Upper lobe of left lung (tissue), 4 donors: ENCODE measurements around the gene RILPL2.

Experiments used
- EP300 ChIP-seq, 4 donors: sonication (generic); formaldehyde crosslinking; IDR thresholded peaks; one replicate each; pipeline ENCODE4 v1.5.1; 2017; ENCODE audit warnings: antibody characterized with exemption in 4 of 4, control low read depth in 2 of 4
- POLR2A ChIP-seq, 4 donors: fragments of 450-650 bp; IDR thresholded peaks; one replicate each; pipeline ENCODE4 v1.5.1; 2016 to 2017; ENCODE audit warnings: antibody characterized with exemption in 4 of 4, mild to moderate bottlenecking in 2 of 4
- POLR2AphosphoS5 ChIP-seq, 2 donors: sonication (generic); formaldehyde crosslinking; IDR thresholded peaks; one replicate each; pipeline ENCODE4 v1.5.1; 2017; ENCODE audit warnings: antibody characterized with exemption in 2 of 2
- TF ChIP-seq, protein P1 (sequence below), 6 experiments: fragments of 450-650 bp in 4 of 6; fragments of 200-600 bp in 2 of 6; sonication (generic) in 2 of 6; IDR thresholded peaks; one replicate each; pipeline ENCODE4 v1.5.1; 2016 to 2019; ENCODE audit warnings: antibody characterized with exemption in 6 of 6

GRCh38 chr12:123390498-123391426 lies 45.7 kb downstream of the RILPL2 start:
- TF ChIP-seq, protein P1, sequence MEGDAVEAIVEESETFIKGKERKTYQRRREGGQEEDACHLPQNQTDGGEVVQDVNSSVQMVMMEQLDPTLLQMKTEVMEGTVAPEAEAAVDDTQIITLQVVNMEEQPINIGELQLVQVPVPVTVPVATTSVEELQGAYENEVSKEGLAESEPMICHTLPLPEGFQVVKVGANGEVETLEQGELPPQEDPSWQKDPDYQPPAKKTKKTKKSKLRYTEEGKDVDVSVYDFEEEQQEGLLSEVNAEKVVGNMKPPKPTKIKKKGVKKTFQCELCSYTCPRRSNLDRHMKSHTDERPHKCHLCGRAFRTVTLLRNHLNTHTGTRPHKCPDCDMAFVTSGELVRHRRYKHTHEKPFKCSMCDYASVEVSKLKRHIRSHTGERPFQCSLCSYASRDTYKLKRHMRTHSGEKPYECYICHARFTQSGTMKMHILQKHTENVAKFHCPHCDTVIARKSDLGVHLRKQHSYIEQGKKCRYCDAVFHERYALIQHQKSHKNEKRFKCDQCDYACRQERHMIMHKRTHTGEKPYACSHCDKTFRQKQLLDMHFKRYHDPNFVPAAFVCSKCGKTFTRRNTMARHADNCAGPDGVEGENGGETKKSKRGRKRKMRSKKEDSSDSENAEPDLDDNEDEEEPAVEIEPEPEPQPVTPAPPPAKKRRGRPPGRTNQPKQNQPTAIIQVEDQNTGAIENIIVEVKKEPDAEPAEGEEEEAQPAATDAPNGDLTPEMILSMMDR (IDR thresholded peaks at IDR 0.05) = no peak
- TF ChIP-seq POLR2A (IDR thresholded peaks at IDR 0.05) = peak in 1 of 4 donors; percentile 40
- TF ChIP-seq POLR2AphosphoS5 (IDR thresholded peaks at IDR 0.05) = peak; percentile 21 to 29
- TF ChIP-seq EP300 (IDR thresholded peaks at IDR 0.05) = no peak
